OCI-LY7 (cell line): Measurements from ENCODE around the gene RASIP1. TPM values are rescaled to one million over a fixed set of nuclear protein-coding genes. Genes with fewer than 3 reads are reported as not detected.

Experiments used
- BruUV-seq: library from RNA; stranded (reverse); fragments of 400-500 nt; replicated peaks from 2 replicates; lab custom pipeline; 2021; lab: Mats Ljungman, UMichigan
- CTCF ChIA-PET: fragments of 300-600 bp; sonication (Branson Sonifier 250); formaldehyde crosslinking; loops from one replicate; lab custom pipeline; 2022; ENCODE audit warnings: antibody characterized with exemption; ENCODE audit not compliant: unreplicated experiment; lab: Charles Lee
- POLR2A ChIA-PET: fragments of 300-600 bp; sonication (Branson Sonifier 250); formaldehyde crosslinking; loops from one replicate; lab custom pipeline; 2022; ENCODE audit warnings: antibody characterized with exemption; lab: Charles Lee
- DNase-seq: peaks from one replicate; pipeline ENCODE4 v3.0.0-alpha.2; 2015; ENCODE audit warnings: low spot score
- H2AFZ ChIP-seq: fragments of 200-600 bp; sonication (generic), shearing (Covaris generic); 2 replicates; pipeline ENCODE4 v1.6.1; 2014; ENCODE audit warnings: mild to moderate bottlenecking, antibody characterized with exemption, low read length, moderate library complexity
- H3K27ac ChIP-seq: fragments of 200-600 bp; sonication (generic); 2 replicates; pipeline ENCODE4 v1.5.1; 2014; ENCODE audit warnings: mixed run types, low read depth, mild to moderate bottlenecking, moderate library complexity, low read length, inconsistent platforms; ENCODE audit not compliant: poor library complexity, severe bottlenecking
- H3K36me3 ChIP-seq: fragments of 200-600 bp; sonication (generic); 2 replicates; pipeline ENCODE4 v1.6.1; 2014; ENCODE audit warnings: mild to moderate bottlenecking, antibody characterized with exemption, low read length, moderate library complexity, mixed read lengths; ENCODE audit not compliant: insufficient read depth
- H3K4me1 ChIP-seq: fragments of 200-600 bp; sonication (generic); 2 replicates; pipeline ENCODE4 v1.5.1; 2014; ENCODE audit warnings: mild to moderate bottlenecking, low read length; ENCODE audit not compliant: insufficient read depth, poor library complexity, severe bottlenecking
- H3K4me2 ChIP-seq: fragments of 200-600 bp; sonication (generic); 2 replicates; pipeline ENCODE4 v1.6.1; 2014; ENCODE audit warnings: mild to moderate bottlenecking, low read length
- H3K4me3 ChIP-seq: fragments of 200-600 bp; sonication (generic); 2 replicates; pipeline ENCODE4 v1.5.1; 2014; ENCODE audit warnings: mild to moderate bottlenecking, low read depth, low read length; ENCODE audit not compliant: poor library complexity, severe bottlenecking
- H3K79me2 ChIP-seq: fragments of 200-600 bp; sonication (generic); 2 replicates; pipeline ENCODE4 v1.6.1; 2016; ENCODE audit warnings: low read depth, mild to moderate bottlenecking, low read length, moderate library complexity, mixed read lengths; ENCODE audit not compliant: insufficient read depth
- H3K9me2 ChIP-seq: fragments of 200-600 bp; sonication (generic); 2 replicates; pipeline ENCODE4 v1.6.1; 2016; ENCODE audit warnings: mild to moderate bottlenecking, low read length, mixed read lengths; ENCODE audit not compliant: insufficient read depth
- H3K9me3 ChIP-seq: fragments of 200-600 bp; sonication (generic); 2 replicates; pipeline ENCODE4 v1.6.1; 2014; ENCODE audit warnings: mild to moderate bottlenecking, mixed run types, low read length, mixed read lengths
- H4K20me1 ChIP-seq: fragments of 200-600 bp; sonication (generic); 2 replicates; pipeline ENCODE4 v1.6.1; 2014; ENCODE audit warnings: mild to moderate bottlenecking, antibody characterized with exemption, low read length, moderate library complexity, mixed read lengths; ENCODE audit not compliant: insufficient read depth
- EZH2phosphoT487 ChIP-seq: fragments of 200-600 bp; sonication (generic); IDR thresholded peaks from 2 replicates; pipeline ENCODE4 v1.6.1; 2018; ENCODE audit warnings: low read depth, borderline replicate concordance, mild to moderate bottlenecking, mixed run types, antibody characterized with exemption, low read length, moderate library complexity, mixed read lengths
- intact Hi-C: fragments of 100-400 bp; cut with micrococcal nuclease; formaldehyde crosslinking; loops from one replicate; pipeline ENCODE4 v1.10.0; 2022; ENCODE audit not compliant: unreplicated experiment
- total RNA-seq, 2 experiments: library from RNA; depleted of rRNA in 1 of 2; stranded (reverse); fragments of >200 nt in 1 of 2; shearing (Covaris generic) in 1 of 2; gene quantifications; 2 replicates each; pipeline ENCODE4 v1.2.3, GENCODE V29; 2014 to 2022
- TF ChIP-seq, protein P1 (sequence below): fragments of 200-600 bp; sonication (generic); conservative IDR thresholded peaks from 2 replicates; pipeline ENCODE4 v1.5.1; 2014; ENCODE audit warnings: mild to moderate bottlenecking, antibody characterized with exemption, low read length, moderate library complexity, mixed read lengths

RASIP1 gene
- total RNA-seq, 2 experiments from 2014 or later: 0.09 to 0.36 TPM

DNA sequence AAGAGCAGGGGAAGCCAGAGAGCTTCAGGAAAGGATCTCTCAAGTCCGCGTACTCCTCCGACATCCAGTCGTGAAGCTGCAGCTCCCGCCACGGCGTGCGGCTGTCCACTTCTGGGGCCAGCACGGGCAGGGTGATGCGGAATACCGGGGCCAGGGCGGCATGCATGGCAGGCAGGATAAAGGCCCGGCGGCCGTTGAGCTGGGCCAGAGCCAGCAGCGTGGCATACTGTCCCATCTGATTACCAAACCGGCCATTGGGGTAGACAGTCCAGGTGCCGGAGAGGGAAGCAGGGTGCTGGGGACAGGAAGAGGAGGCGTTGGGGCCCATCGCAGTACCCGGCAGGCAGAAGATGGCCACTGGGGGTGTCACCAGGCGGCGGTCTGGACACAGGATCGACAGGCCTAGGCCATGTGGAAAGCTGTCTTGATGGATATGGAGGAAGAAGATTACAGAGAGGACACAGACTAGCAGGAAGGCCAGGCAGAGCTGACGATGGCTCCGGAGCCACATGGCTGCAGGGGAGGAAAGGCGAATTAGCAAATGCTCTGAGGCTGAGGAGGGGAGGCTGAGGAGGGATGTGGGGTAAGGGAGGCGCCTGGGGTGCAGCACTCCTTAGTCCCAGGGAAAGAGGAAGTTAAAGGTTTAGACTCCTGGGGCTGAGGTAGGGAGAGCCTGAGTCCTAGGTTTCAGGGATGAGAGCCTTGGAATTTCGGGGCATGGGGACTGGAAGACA lies 10.5 kb upstream of the RASIP1 start:
- intact Hi-C loops: no loop called here
- no peak overlapping the region for H2AFZ ChIP-seq
- ChIA-PET CTCF (no interaction called here), POLR2A (no interaction called here)
- H3K9me3 ChIP-seq: no peaks in the 10 kb centered on the region
- no peaks in the 10 kb centered on the region for H3K9me2 ChIP-seq
- no peak overlapping the region for H3K4me2 ChIP-seq
- H3K4me1 ChIP-seq: peaks cover 19% of the 10 kb centered on the region
- no peak overlapping the region for H3K4me3 ChIP-seq
- BruUV-seq: no TSS peak
- DNase-seq: no peak
- H3K27ac ChIP-seq: no peak overlapping the region
- TF ChIP-seq, protein P1, sequence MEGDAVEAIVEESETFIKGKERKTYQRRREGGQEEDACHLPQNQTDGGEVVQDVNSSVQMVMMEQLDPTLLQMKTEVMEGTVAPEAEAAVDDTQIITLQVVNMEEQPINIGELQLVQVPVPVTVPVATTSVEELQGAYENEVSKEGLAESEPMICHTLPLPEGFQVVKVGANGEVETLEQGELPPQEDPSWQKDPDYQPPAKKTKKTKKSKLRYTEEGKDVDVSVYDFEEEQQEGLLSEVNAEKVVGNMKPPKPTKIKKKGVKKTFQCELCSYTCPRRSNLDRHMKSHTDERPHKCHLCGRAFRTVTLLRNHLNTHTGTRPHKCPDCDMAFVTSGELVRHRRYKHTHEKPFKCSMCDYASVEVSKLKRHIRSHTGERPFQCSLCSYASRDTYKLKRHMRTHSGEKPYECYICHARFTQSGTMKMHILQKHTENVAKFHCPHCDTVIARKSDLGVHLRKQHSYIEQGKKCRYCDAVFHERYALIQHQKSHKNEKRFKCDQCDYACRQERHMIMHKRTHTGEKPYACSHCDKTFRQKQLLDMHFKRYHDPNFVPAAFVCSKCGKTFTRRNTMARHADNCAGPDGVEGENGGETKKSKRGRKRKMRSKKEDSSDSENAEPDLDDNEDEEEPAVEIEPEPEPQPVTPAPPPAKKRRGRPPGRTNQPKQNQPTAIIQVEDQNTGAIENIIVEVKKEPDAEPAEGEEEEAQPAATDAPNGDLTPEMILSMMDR: no peak
- no peak for TF ChIP-seq EZH2phosphoT487
- no peaks in the 10 kb centered on the region for H3K79me2 ChIP-seq
- no peaks in the 10 kb centered on the region for H3K36me3 ChIP-seq
- H4K20me1 ChIP-seq: no peaks in the 10 kb centered on the region

DNA sequence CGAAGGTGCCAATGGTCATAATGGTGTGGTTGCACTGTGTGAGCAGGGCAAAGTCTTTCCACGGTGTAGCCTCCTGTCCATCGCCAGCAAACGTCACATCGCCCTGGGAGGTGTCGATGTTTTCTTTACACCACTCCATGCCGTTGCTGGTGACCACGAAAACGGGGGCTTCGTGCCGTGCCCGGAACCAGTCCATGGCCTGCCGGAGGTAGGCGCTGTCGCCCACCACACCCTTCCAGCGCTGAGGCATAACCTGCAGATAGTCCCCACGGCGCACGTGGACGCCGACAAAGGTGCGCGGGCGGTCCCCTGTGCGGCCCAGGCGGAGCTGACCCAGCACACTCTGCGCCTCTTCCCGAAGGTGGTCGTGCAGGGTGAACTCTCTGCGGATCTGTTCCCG lies 9.9 kb upstream of the RASIP1 start:
- TF ChIP-seq, protein P1: no peak
- no peak for TF ChIP-seq EZH2phosphoT487
- no TSS peak for BruUV-seq
- ChIA-PET POLR2A (no interaction called here), CTCF (no interaction called here)
- peaks cover 19% of the 10 kb centered on the region for H3K4me1 ChIP-seq
- intact Hi-C loops: no loop called here
- no peaks in the 10 kb centered on the region for H4K20me1 ChIP-seq
- no peak overlapping the region for H3K4me2 ChIP-seq
- no peak overlapping the region for H3K4me3 ChIP-seq
- no peaks in the 10 kb centered on the region for H3K9me3 ChIP-seq
- DNase-seq: no peak
- no peak overlapping the region for H2AFZ ChIP-seq
- no peaks in the 10 kb centered on the region for H3K36me3 ChIP-seq
- H3K9me2 ChIP-seq: no peaks in the 10 kb centered on the region
- H3K79me2 ChIP-seq: no peaks in the 10 kb centered on the region
- no peak overlapping the region for H3K27ac ChIP-seq

DNA sequence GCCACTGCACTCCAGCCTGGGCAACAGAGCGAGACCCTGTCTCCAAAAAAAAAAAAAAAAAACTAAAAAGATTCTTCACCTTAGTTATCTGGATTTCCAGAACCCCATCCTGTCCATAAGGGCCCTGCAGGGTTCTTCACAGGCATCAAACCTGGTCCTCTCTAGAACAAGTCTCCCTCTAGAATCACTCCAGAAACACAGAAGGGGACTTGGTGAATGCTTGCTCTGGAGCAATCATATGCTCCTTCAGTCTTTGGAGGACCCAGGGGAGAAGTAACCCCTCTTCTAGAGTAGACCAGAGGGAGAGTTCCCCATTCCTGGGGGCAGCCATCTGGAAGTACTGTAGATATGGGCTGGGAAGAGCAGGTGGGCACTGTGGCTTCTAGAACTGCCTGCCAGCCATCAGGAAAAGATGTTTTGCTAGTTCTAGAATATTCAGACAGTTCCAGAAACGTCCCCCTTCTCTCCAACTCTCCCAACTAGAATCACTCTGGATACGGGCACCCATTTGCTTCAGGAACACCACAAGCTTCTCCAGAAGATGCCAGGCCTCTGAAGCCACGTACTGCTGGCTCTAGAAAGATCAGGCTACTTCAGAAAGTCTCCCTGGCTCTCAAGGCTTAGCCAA lies 9.3 kb upstream of the RASIP1 start:
- no peaks in the 10 kb centered on the region for H3K36me3 ChIP-seq
- H3K79me2 ChIP-seq: no peaks in the 10 kb centered on the region
- H3K27ac ChIP-seq: no peak overlapping the region
- H3K9me3 ChIP-seq: no peaks in the 10 kb centered on the region
- no peak for TF ChIP-seq EZH2phosphoT487
- TF ChIP-seq, protein P1: no peak
- ChIA-PET CTCF (no interaction called here), POLR2A (no interaction called here)
- H4K20me1 ChIP-seq: no peaks in the 10 kb centered on the region
- H2AFZ ChIP-seq: no peak overlapping the region
- no peak for DNase-seq
- no peak overlapping the region for H3K4me3 ChIP-seq
- BruUV-seq: no TSS peak
- H3K4me1 ChIP-seq: peaks cover 19% of the 10 kb centered on the region
- intact Hi-C loops: no loop called here
- H3K9me2 ChIP-seq: no peaks in the 10 kb centered on the region
- no peak overlapping the region for H3K4me2 ChIP-seq
